ENCODE data around the gene ZDHHC4.
"Not testable (repeated sequence)": the region's sequence is repeated elsewhere in the genome, so short reads cannot be mapped to it uniquely, and the experiment has no call there.

The ZDHHC4 gene

GRCh38 chr7:6608081-6608480 lies 30.8 kb downstream of the ZDHHC4 start:
- no peak for DNase-seq

- DNase-seq = no peak
These were observed 31.5 kb downstream of the ZDHHC4 start for GRCh38 chr7:6608794-6609193.

DNA sequence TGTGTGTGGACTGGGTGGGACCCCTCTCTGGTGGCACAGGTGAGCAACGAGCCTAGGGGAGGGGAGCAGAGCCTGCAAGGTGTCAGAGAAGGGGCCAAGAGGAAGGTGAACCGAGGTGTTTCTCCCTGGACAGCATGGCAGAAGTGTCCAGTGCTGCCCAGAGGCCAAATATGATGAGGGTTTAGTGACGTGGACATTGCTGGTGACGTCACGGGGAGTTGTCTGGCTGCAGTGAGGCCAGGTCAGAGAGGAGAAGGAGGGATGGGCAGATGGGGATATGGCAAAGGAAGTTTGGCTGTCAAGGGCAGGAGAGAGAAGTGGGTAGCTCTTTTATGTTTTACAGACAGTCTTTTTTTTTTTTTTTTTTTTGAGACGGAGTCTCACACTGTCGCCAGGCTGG lies 35.6 kb downstream of the ZDHHC4 start:
- DNase-seq = no peak

DNA sequence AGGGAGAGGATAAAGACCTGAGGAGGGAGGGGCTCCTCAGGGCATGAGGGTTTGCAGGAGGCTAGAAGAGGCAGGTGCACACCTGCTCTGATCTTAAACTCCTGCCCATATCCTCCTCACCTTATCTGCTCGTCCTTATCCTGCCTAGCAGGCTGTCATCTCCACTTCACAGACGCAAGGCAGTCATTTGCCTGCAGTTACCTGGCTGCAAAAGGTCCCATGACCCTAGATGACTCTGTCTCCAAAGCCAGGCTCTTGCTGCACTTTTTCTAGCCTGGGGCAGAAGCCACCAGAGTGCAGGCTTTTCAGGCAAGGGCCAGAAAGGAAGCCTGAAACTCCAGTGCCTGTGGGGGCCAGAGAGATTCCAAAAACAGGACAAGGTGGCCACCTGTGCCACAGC lies 36.5 kb downstream of the ZDHHC4 start:
- no peak for DNase-seq

DNA sequence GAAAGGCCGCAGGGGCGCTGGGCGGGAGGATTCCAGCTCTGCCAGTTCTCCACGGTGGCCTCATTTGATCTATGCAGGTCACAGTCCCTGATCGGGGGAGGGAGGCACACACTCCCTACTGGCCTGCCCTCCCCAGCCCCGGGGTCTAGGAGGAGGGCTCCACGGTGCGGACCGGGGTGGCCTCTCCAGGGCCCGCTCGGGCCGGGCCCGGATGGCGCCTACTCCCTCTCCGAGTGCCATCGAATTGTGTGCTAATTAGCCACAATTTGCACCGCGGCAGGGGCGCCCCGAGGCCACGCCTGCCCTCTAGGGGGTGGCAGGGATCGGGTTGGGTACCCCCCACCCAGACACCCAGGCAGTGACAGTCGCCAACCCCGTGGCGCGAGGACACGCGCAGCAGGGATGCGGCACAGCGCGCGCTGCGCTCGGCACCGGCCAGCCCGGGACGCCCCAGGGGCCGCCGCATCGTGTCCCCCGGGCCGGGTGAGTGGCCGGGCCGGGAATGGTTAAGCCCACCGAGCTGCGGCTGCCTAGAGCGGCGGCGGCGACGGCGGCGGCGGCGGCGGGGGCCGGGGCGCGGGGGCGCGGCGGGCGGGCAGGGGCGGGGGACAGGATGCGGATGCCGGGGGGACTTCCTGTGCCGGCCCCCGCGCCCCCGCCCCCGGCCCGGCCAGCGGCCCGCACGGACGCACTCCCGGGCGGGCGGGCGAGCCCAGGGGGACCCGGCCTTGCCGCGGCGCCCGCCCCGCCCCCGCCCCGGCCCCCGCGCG lies 37.9 kb downstream of the ZDHHC4 start, which contains the start of gene ZNF853:
ZNF853 (plus strand) TSS at position 658 of the 770 bp plus-strand sequence. CDS start 565 bp downstream, outside the sequence.
- DNase-seq = peak; percentile 14

DNA sequence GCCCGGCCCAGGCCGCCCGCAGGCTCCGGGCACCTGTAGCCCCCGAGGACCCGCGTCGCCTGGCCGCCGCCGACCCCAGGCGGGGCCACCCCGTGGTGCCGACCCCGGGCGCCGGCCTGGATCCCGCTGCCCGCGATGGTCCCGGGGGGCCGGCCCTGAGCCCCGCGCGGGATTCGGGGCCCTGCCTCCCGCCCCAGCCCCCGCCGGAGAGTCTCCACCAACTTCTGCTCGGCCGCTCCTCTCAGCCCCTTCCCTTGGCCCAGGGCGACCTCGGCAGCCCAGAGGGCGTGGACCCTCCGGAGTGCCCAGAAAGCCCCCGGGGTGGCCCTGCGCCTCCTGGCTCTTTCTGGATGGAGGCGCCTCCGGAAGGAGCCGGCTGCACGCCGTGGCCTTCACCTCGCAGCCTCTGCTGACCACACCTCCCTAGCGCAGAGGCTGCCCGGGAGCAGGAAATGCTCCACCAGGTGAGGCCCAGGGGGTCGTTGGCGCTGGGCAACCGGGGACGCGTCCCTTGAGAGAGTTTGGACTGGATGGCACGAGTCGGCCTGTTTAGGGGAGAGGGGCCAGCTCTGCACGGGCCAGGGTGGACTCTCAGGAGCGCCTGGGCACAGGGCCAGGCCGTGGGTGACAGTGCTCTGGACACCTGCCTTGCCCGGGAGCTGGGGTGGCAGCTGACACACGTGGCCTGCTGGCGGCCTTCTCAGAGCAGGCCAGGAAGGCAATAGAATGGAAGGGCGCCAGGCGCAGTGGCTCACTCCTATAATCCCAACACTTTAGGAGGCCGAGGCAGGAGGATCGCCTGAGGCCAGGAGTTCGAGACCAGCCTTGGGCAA lies 38.7 kb downstream of the ZDHHC4 start:
- peak; percentile 59 for DNase-seq

GRCh38 chr7:6616854-6617643 lies 39.8 kb downstream of the ZDHHC4 start:
- no peak for DNase-seq

DNA sequence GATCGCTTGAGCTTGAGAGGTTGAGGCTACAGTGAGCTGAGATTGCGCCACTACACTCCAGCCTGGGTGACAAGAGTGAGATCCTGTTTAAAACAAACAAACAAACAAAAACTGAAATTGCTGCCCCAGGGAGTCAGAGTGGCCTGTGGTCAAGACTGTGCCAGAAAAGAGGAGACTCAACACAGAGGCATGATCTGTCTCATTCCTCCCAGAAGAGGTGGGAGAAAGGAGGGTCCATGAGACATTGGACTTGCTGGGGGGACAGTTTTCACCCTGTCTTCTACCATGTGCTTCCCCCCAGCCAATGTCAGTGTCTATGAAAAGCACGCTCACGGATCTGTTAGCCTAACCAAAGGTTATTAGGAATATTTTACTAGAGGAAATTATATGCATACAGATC lies 41.4 kb downstream of the ZDHHC4 start:
- DNase-seq = no peak

GRCh38 chr7:6619961-6620360 lies 42.7 kb downstream of the ZDHHC4 start:
- DNase-seq = no peak

GRCh38 chr7:6621195-6622133 lies 44.2 kb downstream of the ZDHHC4 start:
- no peak for DNase-seq

DNA sequence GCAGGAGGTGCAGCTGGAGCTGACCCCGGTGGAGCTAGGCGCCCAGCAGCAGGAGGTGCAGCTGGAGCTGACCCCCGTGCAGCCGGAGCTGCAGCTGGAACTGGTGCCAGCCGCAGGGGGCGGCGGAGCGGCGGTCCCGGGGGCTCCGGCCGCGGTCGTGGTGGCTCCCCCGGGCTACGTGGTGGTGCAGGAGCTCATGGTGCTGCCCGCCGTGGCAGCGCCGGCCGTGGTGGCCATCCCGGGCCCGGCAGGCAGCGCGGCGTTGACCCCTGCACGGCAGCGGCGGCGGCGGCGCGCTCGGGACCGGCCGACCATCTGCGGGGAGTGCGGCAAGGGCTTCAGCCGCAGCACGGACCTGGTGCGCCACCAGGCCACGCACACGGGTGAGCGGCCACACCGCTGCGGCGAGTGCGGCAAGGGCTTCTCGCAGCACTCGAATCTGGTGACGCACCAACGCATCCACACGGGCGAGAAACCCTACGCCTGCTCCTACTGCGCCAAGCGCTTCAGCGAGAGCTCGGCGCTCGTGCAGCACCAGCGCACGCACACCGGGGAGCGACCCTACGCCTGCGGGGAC lies 45.0 kb downstream of the ZDHHC4 start:
- no peak for DNase-seq

- no peak for DNase-seq
These were observed 46.5 kb downstream of the ZDHHC4 start for GRCh38 chr7:6623589-6624245.

- no peak for DNase-seq
These were observed 47.0 kb downstream of the ZDHHC4 start for GRCh38 chr7:6624246-6624611.

DNA sequence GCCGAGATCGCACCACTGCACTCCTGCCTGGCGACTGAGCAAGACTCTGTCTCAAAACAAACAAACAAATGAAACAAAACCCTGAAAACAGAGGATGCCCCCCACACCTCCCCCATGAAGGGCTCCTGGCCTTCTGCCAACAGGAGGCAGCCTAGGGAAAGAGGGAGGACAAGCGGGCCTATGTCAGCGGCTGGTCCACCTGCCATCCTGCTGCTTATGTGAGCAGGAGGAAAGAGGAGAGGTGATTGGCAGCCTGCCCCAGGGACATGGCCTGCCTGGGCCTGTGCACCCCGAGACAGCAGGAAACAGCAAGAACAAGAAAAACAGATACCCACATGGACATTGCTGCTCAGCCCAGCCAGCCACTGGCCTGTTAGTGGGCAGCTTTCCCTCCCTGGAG lies 50.8 kb downstream of the ZDHHC4 start:
- peak; percentile 48 for DNase-seq

GRCh38 chr7:6630007-6630849 lies 53.0 kb downstream of the ZDHHC4 start:
- DNase-seq = no peak

DNA sequence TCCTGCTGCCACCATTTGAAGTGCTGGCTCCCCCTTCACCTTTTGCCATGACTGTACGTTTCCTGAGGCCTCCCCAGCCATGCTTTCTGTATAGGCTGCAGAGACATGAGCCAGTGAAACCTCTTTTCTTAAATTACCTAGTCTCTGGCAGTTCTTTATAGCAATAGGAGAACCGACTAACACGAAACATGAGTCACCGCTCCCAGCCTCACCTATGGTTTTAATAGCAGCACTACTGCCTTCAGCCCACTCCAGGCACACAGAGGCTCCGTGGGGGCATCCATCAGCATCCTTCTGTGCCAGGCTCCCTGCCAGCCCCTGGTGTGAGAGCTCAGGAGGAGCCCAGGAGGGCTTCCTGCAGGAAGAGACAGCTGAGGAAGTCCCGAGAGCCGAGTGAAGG lies 54.4 kb downstream of the ZDHHC4 start:
- no peak for DNase-seq

DNA sequence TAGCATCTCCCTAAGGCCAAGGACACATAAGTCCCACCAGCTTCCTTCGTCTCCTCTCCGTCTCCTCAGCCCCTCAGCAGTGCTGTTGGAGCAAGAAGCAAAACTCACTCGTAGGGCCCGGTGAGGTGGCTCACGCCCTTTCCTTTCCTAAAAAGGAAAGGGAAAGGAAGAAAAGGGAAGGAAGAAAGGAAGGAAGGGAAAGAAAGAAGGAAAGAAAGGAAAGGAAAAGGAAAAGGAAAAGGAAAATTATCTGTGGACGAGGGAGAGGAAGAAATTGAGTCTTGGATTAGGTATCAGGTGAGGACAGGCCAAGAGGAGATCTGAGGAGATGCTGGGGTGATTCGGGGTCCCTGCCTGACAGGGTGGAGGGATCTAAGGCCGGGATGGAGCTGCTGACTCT lies 56.8 kb downstream of the ZDHHC4 start:
- DNase-seq = no peak

GRCh38 chr7:6634971-6635370 lies 57.7 kb downstream of the ZDHHC4 start:
- DNase-seq = not testable (repeated sequence)

GRCh38 chr7:6636741-6637543 lies 59.7 kb downstream of the ZDHHC4 start, which contains the start of gene ZNF316:
ZNF316 (plus strand) TSS chr7:6637318; CDS start chr7:6642410, 5,092 bp downstream.
- no peak for DNase-seq

Measured in NCI-H510A (cell line).